HEK293 (cell line): ENCODE data around the gene TMEM231.
A peak's percentile ranks its signal among the peaks of the same experiment; 100 is the strongest.

Source experiments
- CTCF ChIA-PET: fragments of 350-600 bp; formaldehyde crosslinking; extraction: SDS; loops from one replicate; lab custom pipeline; 2021; ENCODE audit warnings: antibody characterized with exemption; lab: Yijun Ruan, JAX
- POLR2A ChIA-PET: fragments of 300-600 bp; formaldehyde crosslinking; extraction: SDS; loops from one replicate; lab custom pipeline; 2020; ENCODE audit warnings: antibody characterized with exemption, inconsistent platforms; lab: Yijun Ruan, JAX
- H3K27ac ChIP-seq: fragments of 200-500 bp; sonication (Bioruptor generic); 2 replicates; pipeline ENCODE4 v1.5.1; 2014; ENCODE audit warnings: low read depth, low read length, control low read depth, inconsistent platforms; ENCODE audit errors: extremely low read depth
- H3K36me3 ChIP-seq, 2 experiments: fragments of 200-500 bp in 1 of 2; sonication (Bioruptor generic) in 1 of 2; 1 replicate in 1 of 2; 2 replicates in 1 of 2; pipeline ENCODE4 v1.5.1; 2014 to 2017; ENCODE audit warnings: inconsistent platforms in 2 of 2, low read length in 2 of 2; ENCODE audit not compliant: control insufficient read depth in 2 of 2, insufficient read depth in 1 of 2
- H3K4me1 ChIP-seq: fragments of 200-500 bp; sonication (Bioruptor generic); 2 replicates; pipeline ENCODE4 v1.5.1; 2014; ENCODE audit warnings: mild to moderate bottlenecking, low read length, inconsistent platforms; ENCODE audit not compliant: control insufficient read depth, insufficient read depth
- H3K4me3 ChIP-seq: 2 replicates; pipeline ENCODE4 v1.5.1; 2011; ENCODE audit warnings: low read depth, mild to moderate bottlenecking, control low read depth, low read length, moderate library complexity
- H3K9me3 ChIP-seq: fragments of 200-500 bp; sonication (Bioruptor generic); 2 replicates; pipeline ENCODE4 v1.5.1; 2014; ENCODE audit warnings: low read depth, low read length, inconsistent platforms; ENCODE audit not compliant: control insufficient read depth, insufficient read depth
- GLIS1 ChIP-seq: fragments of 450-650 bp; formaldehyde crosslinking; IDR thresholded peaks from 2 replicates; pipeline ENCODE4 v1.5.1; 2016; ENCODE audit warnings: missing biosample characterization, missing genetic modification characterization
- INSM2 ChIP-seq: fragments of 450-650 bp; formaldehyde crosslinking; IDR thresholded peaks from 2 replicates; pipeline ENCODE4 v1.5.1; 2016; ENCODE audit warnings: missing biosample characterization, missing genetic modification characterization
- KLF1 ChIP-seq: fragments of 450-650 bp; formaldehyde crosslinking; IDR thresholded peaks from 2 replicates; pipeline ENCODE4 v1.5.1; 2016; ENCODE audit warnings: missing biosample characterization, missing genetic modification characterization
- KLF17 ChIP-seq: fragments of 450-650 bp; formaldehyde crosslinking; IDR thresholded peaks from 2 replicates; pipeline ENCODE4 v1.5.1; 2016; ENCODE audit warnings: missing biosample characterization, missing genetic modification characterization
- MYNN ChIP-seq: fragments of 450-650 bp; formaldehyde crosslinking; IDR thresholded peaks from 2 replicates; pipeline ENCODE4 v1.5.1; 2016; ENCODE audit warnings: missing biosample characterization, missing genetic modification characterization, borderline replicate concordance
- PRDM10 ChIP-seq: fragments of 450-650 bp; formaldehyde crosslinking; IDR thresholded peaks from 2 replicates; pipeline ENCODE4 v1.5.1; 2016; ENCODE audit warnings: missing biosample characterization, missing genetic modification characterization
- YY1 ChIP-seq: fragments of 450-650 bp; formaldehyde crosslinking; IDR thresholded peaks from 2 replicates; pipeline ENCODE4 v1.5.1; 2018; ENCODE audit warnings: missing biosample characterization, missing genetic modification characterization
- ZBTB48 ChIP-seq: fragments of 450-650 bp; formaldehyde crosslinking; IDR thresholded peaks from 2 replicates; pipeline ENCODE4 v1.5.1; 2016; ENCODE audit warnings: missing biosample characterization, missing genetic modification characterization
- ZBTB8A ChIP-seq: fragments of 450-650 bp; formaldehyde crosslinking; IDR thresholded peaks from 2 replicates; pipeline ENCODE4 v1.5.1; 2016; ENCODE audit warnings: missing biosample characterization, missing genetic modification characterization
- ZEB2 ChIP-seq: fragments of 450-650 bp; formaldehyde crosslinking; IDR thresholded peaks from 2 replicates; pipeline ENCODE4 v1.5.1; 2016; ENCODE audit warnings: missing biosample characterization, missing genetic modification characterization
- ZNF223 ChIP-seq: fragments of 450-650 bp; formaldehyde crosslinking; IDR thresholded peaks from 2 replicates; pipeline ENCODE4 v1.5.1; 2016; ENCODE audit warnings: missing biosample characterization, missing genetic modification characterization
- ZNF302 ChIP-seq: fragments of 450-650 bp; formaldehyde crosslinking; IDR thresholded peaks from 2 replicates; pipeline ENCODE4 v1.5.1; 2016; ENCODE audit warnings: missing biosample characterization, missing genetic modification characterization, low read depth
- ZNF37A ChIP-seq: fragments of 450-650 bp; IDR thresholded peaks from 2 replicates; pipeline ENCODE4 v1.5.1; 2018; ENCODE audit warnings: missing biosample characterization, missing genetic modification characterization
- ZNF404 ChIP-seq: fragments of 450-650 bp; formaldehyde crosslinking; IDR thresholded peaks from 2 replicates; pipeline ENCODE4 v1.5.1; 2017; ENCODE audit warnings: missing biosample characterization, missing genetic modification characterization
- ZNF423 ChIP-seq: fragments of 450-650 bp; formaldehyde crosslinking; IDR thresholded peaks from 2 replicates; pipeline ENCODE4 v1.5.1; 2016; ENCODE audit warnings: missing biosample characterization, missing genetic modification characterization
- ZNF600 ChIP-seq: fragments of 450-650 bp; formaldehyde crosslinking; IDR thresholded peaks from 2 replicates; pipeline ENCODE4 v1.5.1; 2016; ENCODE audit warnings: missing biosample characterization, missing genetic modification characterization
- ZNF629 ChIP-seq: fragments of 450-650 bp; formaldehyde crosslinking; IDR thresholded peaks from 2 replicates; pipeline ENCODE4 v1.5.1; 2017; ENCODE audit warnings: missing biosample characterization, missing genetic modification characterization
- ZNF670 ChIP-seq: fragments of 450-650 bp; formaldehyde crosslinking; IDR thresholded peaks from 2 replicates; pipeline ENCODE4 v1.5.1; 2016; ENCODE audit warnings: missing biosample characterization, missing genetic modification characterization, low read depth
- ZNF768 ChIP-seq: fragments of 450-650 bp; formaldehyde crosslinking; IDR thresholded peaks from 2 replicates; pipeline ENCODE4 v1.5.1; 2018; ENCODE audit warnings: missing biosample characterization, mild to moderate bottlenecking, missing genetic modification characterization
- ZNF843 ChIP-seq: fragments of 450-650 bp; formaldehyde crosslinking; IDR thresholded peaks from 2 replicates; pipeline ENCODE4 v1.5.1; 2016; ENCODE audit warnings: missing biosample characterization, missing genetic modification characterization
- ZSCAN16 ChIP-seq: fragments of 450-650 bp; formaldehyde crosslinking; IDR thresholded peaks from 2 replicates; pipeline ENCODE4 v1.5.1; 2016; ENCODE audit warnings: missing biosample characterization, missing genetic modification characterization
- ZXDB ChIP-seq: fragments of 450-650 bp; formaldehyde crosslinking; IDR thresholded peaks from 2 replicates; pipeline ENCODE4 v1.5.1; 2016; ENCODE audit warnings: missing biosample characterization, missing genetic modification characterization
- TF ChIP-seq, protein P1 (sequence below): fragments of 450-650 bp; formaldehyde crosslinking; IDR thresholded peaks from 2 replicates; pipeline ENCODE4 v1.5.1; 2016; ENCODE audit warnings: missing biosample characterization, missing genetic modification characterization, low read depth
- TF ChIP-seq, protein P2 (sequence below): fragments of 450-650 bp; formaldehyde crosslinking; IDR thresholded peaks from 2 replicates; pipeline ENCODE4 v1.5.1; 2016; ENCODE audit warnings: missing biosample characterization, missing genetic modification characterization, borderline replicate concordance

The TMEM231 gene

GRCh38 chr16:75497558-75497957 is 58.5 kb downstream of the TMEM231 start (continued):
- peak; percentile 39; the same call in 1 of the 2 replicates for TF ChIP-seq PRDM10

DNA sequence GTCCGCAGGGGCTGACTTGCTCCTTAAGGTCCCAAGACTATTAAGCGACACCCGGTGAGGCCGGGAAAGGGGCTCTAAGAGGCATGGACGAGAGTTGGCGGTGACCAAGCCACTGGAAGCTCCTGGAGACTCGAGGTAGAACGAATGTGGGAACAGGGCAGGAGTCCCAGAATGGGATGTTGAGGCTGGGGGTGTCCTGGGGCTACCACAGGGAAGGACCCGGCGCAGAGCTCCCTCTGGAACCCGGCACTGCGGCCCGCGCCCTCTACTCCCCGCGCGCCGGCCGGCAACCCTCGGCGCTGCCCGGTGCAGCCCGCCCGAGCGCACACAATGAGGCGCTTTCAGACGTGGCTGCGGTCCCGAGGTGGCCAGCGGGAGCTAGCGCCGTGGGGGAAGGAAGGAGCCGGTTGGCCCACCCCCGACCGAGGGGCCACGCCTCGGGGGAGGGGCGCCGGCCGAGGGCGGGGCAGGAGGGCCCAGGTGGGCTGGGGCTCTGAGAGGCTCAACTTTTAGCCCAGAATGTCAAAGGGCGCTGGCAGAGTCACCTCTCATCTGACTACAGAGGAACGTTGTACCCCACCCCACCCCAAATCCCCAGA is 60.9 kb downstream of the TMEM231 start, which contains the start of gene CHST6:
Gene CHST6, minus strand, starts transcription at position 366 of the 599 bp plus-strand sequence. CDS start 15,613 bp downstream, outside the sequence.
- no peak within 1 kb of the TSS for H3K27ac ChIP-seq
- H3K4me1 ChIP-seq, result peaks cover 20% of the 10 kb centered on the region
- POLR2A ChIA-PET, result no interaction called here
- CTCF ChIA-PET, result interaction anchor here (1.7 kb wide), 1 partner anchor 22 kb away, joined by 7 read pairs; no protein-coding TSS in a partner anchor
- H3K36me3 ChIP-seq, result no peaks in the 10 kb centered on the region
- H3K4me3 ChIP-seq, result peak within 1 kb of the TSS; percentile 11
- TF ChIP-seq MYNN (tag by site-specific recombination), result no peak
- TF ChIP-seq ZNF423 (tag by site-specific recombination), result no peak
- TF ChIP-seq ZNF37A (tag by site-specific recombination), result no peak
- TF ChIP-seq KLF1 (tag by site-specific recombination), result no peak
- no peak for TF ChIP-seq KLF17
- no peak for TF ChIP-seq ZBTB48 (tag by site-specific recombination)
- no peak for TF ChIP-seq ZNF629
- no peak for TF ChIP-seq ZNF768
- TF ChIP-seq YY1, result no peak
- no peak for TF ChIP-seq ZNF670 (tag by site-specific recombination)
- no peak for TF ChIP-seq ZNF302 (tag by site-specific recombination)
- no peak for TF ChIP-seq ZNF600 (tag by site-specific recombination)
- no peak for TF ChIP-seq ZNF843 (tag by site-specific recombination)
- TF ChIP-seq ZNF223 (tag by site-specific recombination), result no peak
- H3K9me3 ChIP-seq, result no peaks in the 10 kb centered on the region

- H3K4me3 ChIP-seq, result no peak overlapping the region
- no peak overlapping the region for H3K27ac ChIP-seq
- H3K4me1 ChIP-seq, result peaks cover 20% of the 10 kb centered on the region
- CTCF ChIA-PET, result interaction anchor here (1.7 kb wide), 1 partner anchor 23 kb away, joined by 7 read pairs; no protein-coding TSS in a partner anchor
- H3K36me3 ChIP-seq, result no peaks in the 10 kb centered on the region
- no peaks in the 10 kb centered on the region for H3K9me3 ChIP-seq
- POLR2A ChIA-PET, result no interaction called here
- no peak for TF ChIP-seq ZEB2 (tag by site-specific recombination)
- TF ChIP-seq, protein P1, sequence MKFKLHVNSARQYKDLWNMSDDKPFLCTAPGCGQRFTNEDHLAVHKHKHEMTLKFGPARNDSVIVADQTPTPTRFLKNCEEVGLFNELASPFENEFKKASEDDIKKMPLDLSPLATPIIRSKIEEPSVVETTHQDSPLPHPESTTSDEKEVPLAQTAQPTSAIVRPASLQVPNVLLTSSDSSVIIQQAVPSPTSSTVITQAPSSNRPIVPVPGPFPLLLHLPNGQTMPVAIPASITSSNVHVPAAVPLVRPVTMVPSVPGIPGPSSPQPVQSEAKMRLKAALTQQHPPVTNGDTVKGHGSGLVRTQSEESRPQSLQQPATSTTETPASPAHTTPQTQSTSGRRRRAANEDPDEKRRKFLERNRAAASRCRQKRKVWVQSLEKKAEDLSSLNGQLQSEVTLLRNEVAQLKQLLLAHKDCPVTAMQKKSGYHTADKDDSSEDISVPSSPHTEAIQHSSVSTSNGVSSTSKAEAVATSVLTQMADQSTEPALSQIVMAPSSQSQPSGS, result no peak
- TF ChIP-seq GLIS1 (tag by site-specific recombination), result no peak
- no peak for TF ChIP-seq INSM2
- TF ChIP-seq, protein P2, sequence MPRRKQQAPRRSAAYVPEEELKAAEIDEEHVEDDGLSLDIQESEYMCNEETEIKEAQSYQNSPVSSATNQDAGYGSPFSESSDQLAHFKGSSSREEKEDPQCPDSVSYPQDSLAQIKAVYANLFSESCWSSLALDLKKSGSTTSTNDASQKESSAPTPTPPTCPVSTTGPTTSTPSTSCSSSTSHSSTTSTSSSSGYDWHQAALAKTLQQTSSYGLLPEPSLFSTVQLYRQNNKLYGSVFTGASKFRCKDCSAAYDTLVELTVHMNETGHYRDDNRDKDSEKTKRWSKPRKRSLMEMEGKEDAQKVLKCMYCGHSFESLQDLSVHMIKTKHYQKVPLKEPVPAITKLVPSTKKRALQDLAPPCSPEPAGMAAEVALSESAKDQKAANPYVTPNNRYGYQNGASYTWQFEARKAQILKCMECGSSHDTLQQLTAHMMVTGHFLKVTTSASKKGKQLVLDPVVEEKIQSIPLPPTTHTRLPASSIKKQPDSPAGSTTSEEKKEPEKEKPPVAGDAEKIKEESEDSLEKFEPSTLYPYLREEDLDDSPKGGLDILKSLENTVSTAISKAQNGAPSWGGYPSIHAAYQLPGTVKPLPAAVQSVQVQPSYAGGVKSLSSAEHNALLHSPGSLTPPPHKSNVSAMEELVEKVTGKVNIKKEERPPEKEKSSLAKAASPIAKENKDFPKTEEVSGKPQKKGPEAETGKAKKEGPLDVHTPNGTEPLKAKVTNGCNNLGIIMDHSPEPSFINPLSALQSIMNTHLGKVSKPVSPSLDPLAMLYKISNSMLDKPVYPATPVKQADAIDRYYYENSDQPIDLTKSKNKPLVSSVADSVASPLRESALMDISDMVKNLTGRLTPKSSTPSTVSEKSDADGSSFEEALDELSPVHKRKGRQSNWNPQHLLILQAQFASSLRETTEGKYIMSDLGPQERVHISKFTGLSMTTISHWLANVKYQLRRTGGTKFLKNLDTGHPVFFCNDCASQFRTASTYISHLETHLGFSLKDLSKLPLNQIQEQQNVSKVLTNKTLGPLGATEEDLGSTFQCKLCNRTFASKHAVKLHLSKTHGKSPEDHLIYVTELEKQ (tag by site-specific recombination), result no peak
- TF ChIP-seq ZSCAN16 (tag by site-specific recombination), result no peak
- no peak for TF ChIP-seq ZXDB (tag by site-specific recombination)
- no peak for TF ChIP-seq ZBTB8A
- TF ChIP-seq ZNF404 (tag by site-specific recombination), result no peak
Measured at GRCh38 chr16:75494661-75495075, 61.4 kb downstream of the TMEM231 start.
